ENCODE measurements around the gene FKBP7. TPM values are rescaled to one million over a fixed set of nuclear protein-coding genes. Genes with fewer than 3 reads are reported as not detected.

The FKBP7 gene
- total and polyA plus RNA-seq, 2 of the 13 experiments (the other 11 are each of a cell fraction or from before 2014, with no cell fraction given) = 12.4 to 14.8 TPM

GRCh38 chr2:178450774-178451525, 27.4 kb downstream of the FKBP7 start, which contains the start of the genes PJVK and PRKRA (continued):
- TF ChIP-seq PRMT3 (CRISPR knock-in tag; IDR thresholded peaks at IDR 0.05; ENCODE audit: borderline replicate concordance, low read depth) (no peak), ZNF878 (CRISPR knock-in tag; IDR thresholded peaks at IDR 0.05) (no peak), UBTF (CRISPR knock-in tag; IDR thresholded peaks at IDR 0.05) (peak; percentile 92), ZBTB20 (CRISPR knock-in tag; IDR thresholded peaks at IDR 0.05; ENCODE audit: borderline replicate concordance, low read depth) (peak; percentile 74), ZNF260 (CRISPR knock-in tag; IDR thresholded peaks at IDR 0.05; ENCODE audit: borderline replicate concordance, low read depth) (no peak), PBX3 (CRISPR knock-in tag; IDR thresholded peaks at IDR 0.05; ENCODE audit: borderline replicate concordance) (no peak; the same call in 1 of the 2 replicates), IKZF1 (IDR thresholded peaks at IDR 0.05) (no peak), CREBL2 (CRISPR knock-in tag; IDR thresholded peaks at IDR 0.05; ENCODE audit: borderline replicate concordance) (no peak; the same call in 1 of the 2 replicates), RORA (CRISPR knock-in tag; IDR thresholded peaks at IDR 0.05) (no peak), ZNF160 (CRISPR knock-in tag; IDR thresholded peaks at IDR 0.05) (peak; percentile 68), EZH2 (conservative IDR thresholded peaks at IDR 0.05; ENCODE audit: low read depth, low read length) (no peak), ZBTB43 (CRISPR knock-in tag; conservative IDR thresholded peaks at IDR 0.05) (no peak; the same call in 1 of the 2 replicates), MNT (IDR thresholded peaks at IDR 0.05) (peak; percentile 39), TRAFD1 (CRISPR knock-in tag; IDR thresholded peaks at IDR 0.05; ENCODE audit: borderline replicate concordance) (no peak), GRHL1 (CRISPR knock-in tag; conservative IDR thresholded peaks at IDR 0.05) (no peak), RAD51 (IDR thresholded peaks at IDR 0.05; ENCODE audit: borderline replicate concordance) (no peak)
